Measurements from ENCODE around the gene RAD51B.

The RAD51B gene

GRCh38 chr14:68552602-68553001, 733.0 kb downstream of the RAD51B start:
- no peak overlapping the region for H3K4me3 ChIP-seq (replicated peaks; ENCODE audit: low read depth, low read length)
- peak; percentile 49 for DNase-seq (ENCODE audit: low read depth)
- TF ChIP-seq, protein P1, sequence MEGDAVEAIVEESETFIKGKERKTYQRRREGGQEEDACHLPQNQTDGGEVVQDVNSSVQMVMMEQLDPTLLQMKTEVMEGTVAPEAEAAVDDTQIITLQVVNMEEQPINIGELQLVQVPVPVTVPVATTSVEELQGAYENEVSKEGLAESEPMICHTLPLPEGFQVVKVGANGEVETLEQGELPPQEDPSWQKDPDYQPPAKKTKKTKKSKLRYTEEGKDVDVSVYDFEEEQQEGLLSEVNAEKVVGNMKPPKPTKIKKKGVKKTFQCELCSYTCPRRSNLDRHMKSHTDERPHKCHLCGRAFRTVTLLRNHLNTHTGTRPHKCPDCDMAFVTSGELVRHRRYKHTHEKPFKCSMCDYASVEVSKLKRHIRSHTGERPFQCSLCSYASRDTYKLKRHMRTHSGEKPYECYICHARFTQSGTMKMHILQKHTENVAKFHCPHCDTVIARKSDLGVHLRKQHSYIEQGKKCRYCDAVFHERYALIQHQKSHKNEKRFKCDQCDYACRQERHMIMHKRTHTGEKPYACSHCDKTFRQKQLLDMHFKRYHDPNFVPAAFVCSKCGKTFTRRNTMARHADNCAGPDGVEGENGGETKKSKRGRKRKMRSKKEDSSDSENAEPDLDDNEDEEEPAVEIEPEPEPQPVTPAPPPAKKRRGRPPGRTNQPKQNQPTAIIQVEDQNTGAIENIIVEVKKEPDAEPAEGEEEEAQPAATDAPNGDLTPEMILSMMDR (IDR thresholded peaks at IDR 0.05; ENCODE audit: low read length, missing control alignments): no peak

DNA sequence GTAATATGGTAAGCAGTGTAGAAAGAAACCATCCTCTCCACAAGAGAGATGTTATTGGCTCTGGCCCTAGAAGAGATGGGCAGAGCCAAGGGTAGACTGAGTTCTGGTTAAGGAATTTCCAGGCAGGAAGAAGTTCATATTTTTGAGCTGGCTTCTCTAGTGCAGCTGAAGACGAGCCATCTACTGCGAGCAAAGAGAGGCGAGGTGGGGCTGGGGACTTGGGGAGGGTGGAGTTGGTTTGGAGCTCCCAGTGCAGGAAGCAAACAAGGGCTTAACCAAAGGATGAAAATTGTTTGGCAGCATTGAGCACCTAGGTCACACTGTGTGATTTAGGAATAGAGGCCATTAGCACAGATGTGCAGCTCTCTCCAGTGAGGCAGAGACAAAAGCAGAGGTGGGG, 733.7 kb downstream of the RAD51B start:
- DNase-seq (ENCODE audit: low read depth): no peak
- H3K4me3 ChIP-seq (replicated peaks; ENCODE audit: low read depth, low read length): no peak overlapping the region
- TF ChIP-seq, protein P1 (IDR thresholded peaks at IDR 0.05; ENCODE audit: low read length, missing control alignments): no peak

DNA sequence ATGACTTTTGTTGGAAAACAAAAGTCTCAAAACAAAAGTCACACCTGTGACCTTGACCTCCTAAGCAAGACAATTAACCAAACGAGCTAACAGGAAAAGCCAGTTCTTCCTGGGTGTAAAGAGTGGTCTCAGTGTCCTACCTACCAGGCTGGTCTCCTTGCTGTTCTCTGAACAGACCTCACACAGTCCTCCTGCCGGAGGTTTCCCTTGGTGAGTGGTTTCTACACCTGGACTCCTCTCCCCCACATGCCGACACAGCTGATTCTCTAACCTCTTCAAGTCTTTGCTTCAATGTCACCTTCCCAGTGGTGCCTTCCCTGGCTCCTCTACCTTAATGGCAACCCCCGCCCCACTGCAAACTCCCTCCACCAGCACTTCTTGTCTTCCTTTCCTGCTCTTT, 734.7 kb downstream of the RAD51B start:
- H3K4me3 ChIP-seq (replicated peaks; ENCODE audit: low read depth, low read length): no peak overlapping the region
- no peak for DNase-seq (ENCODE audit: low read depth)
- TF ChIP-seq, protein P1 (IDR thresholded peaks at IDR 0.05; ENCODE audit: low read length, missing control alignments): no peak

GRCh38 chr14:68556253-68556652, 736.7 kb downstream of the RAD51B start:
- TF ChIP-seq, protein P1 (IDR thresholded peaks at IDR 0.05; ENCODE audit: low read length, missing control alignments): no peak

GRCh38 chr14:68557648-68558047, 738.1 kb downstream of the RAD51B start:
- no peak for DNase-seq (ENCODE audit: low read depth)
- TF ChIP-seq, protein P1 (IDR thresholded peaks at IDR 0.05; ENCODE audit: low read length, missing control alignments): no peak

More at GRCh38 chr14:68556253-68556652, 736.7 kb downstream of the RAD51B start:
- H3K4me3 ChIP-seq (replicated peaks; ENCODE audit: low read depth, low read length): no peak overlapping the region
- DNase-seq (ENCODE audit: low read depth): no peak

GRCh38 chr14:68558096-68558495, 738.5 kb downstream of the RAD51B start:
- no peak overlapping the region for H3K4me3 ChIP-seq (replicated peaks; ENCODE audit: low read depth, low read length)
- TF ChIP-seq, protein P1 (IDR thresholded peaks at IDR 0.05; ENCODE audit: low read length, missing control alignments): no peak
- no peak for DNase-seq (ENCODE audit: low read depth)

More at GRCh38 chr14:68557648-68558047, 738.1 kb downstream of the RAD51B start:
- H3K4me3 ChIP-seq (replicated peaks; ENCODE audit: low read depth, low read length): no peak overlapping the region

DNA sequence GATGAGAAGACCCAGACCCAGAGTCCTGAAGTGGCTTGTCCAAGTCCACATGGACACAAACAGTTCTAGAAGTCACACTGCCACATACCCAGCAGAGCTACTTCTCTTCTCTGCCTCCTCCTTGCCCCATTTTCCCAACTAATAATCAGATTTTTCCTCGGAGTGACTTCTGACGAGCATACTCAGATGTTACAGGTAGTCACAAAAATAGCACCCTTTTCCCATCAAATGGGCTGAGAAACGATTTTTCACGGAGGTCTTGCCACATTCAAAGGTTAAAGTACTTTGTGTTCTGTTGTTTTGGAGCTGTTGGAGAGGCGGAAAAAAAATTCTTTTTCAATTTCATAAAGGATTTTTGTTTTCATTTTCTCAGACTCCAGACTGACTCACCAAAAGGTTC, 740.4 kb downstream of the RAD51B start:
- H3K4me3 ChIP-seq (replicated peaks; ENCODE audit: low read depth, low read length): no peak overlapping the region
- DNase-seq (ENCODE audit: low read depth): no peak
- TF ChIP-seq, protein P1 (IDR thresholded peaks at IDR 0.05; ENCODE audit: low read length, missing control alignments): no peak
